GM10266 (cell line): ENCODE measurements around the gene ALOX5AP.

Source experiments
- DNase-seq: peaks from one replicate; pipeline ENCODE4 v3.0.0; 2012; ENCODE audit errors: extremely low spot score
- CTCF ChIP-seq: IDR thresholded peaks from 2 replicates; pipeline ENCODE4 v1.5.1; 2012; ENCODE audit warnings: mild to moderate bottlenecking, low read depth; ENCODE audit not compliant: control insufficient read depth, insufficient read depth; ENCODE audit errors: missing control alignments

Gene ALOX5AP

DNA sequence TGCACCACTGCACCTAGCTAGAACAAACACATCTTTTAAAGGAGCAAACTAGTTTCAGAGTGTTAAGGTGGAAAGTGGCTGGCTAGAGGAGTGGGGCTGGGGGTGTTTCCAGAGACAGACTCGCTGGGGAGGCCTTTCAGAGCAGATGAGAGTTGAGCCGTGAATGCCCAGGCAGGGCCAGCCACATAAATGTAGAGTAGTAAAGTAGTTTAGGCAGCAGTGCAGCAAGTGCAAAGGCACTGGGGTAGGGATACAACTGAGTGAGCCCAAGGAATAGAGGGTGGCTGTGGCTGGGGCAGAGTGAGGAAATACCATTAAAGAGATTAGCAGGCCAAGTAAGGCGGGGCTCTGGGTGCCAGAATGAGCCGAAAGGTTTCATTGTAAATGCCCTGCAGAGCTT is 72.0 kb downstream of the ALOX5AP start:
- TF ChIP-seq CTCF = no peak
- no peak for DNase-seq

- TF ChIP-seq CTCF = no peak
- no peak for DNase-seq
These were observed 73.3 kb downstream of the ALOX5AP start for GRCh38 chr13:30808600-30808999.

DNA sequence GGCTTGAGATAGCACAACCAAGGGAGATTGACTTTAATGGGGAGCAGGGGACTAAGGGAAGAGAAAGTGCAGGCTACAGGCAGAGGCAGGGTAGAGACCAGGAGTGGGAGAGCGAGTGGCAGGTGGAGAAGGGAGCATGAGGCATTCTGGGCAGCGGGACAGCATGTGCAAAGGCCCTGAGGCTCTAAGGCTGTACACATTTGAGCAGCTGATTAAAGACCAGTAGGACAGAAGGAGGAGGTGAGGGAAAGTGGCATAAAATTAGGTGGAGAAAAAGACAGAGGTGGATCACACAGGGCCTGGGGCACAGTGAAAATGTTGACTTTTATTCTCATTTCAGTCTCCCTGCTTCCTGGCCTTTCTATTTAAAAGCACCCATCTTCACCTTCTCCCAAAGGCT is 74.4 kb downstream of the ALOX5AP start:
- no peak for TF ChIP-seq CTCF

DNA sequence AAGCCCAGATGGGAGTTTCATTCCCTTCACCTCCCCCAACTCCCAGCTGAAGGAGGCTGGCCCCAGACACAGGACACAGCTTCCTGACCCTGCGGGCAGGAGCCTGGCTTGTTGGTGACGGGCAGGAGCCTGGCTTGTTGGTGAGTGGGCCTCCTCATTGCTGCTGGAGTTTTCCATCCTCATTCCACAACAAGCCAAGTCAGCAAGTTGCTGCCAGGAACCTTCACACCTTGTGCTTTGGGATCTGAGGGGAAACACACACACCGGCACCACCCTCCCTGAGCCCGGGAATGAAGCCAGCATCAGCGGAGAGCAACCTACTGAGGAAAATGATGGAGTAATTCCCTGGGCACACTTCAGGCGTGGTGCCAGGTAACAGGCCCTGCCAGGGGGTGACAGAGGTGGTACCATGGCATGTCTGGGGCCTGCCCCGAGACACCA is 74.9 kb downstream of the ALOX5AP start:
- DNase-seq = no peak
- no peak for TF ChIP-seq CTCF

More for the DNA sequence above, 74.4 kb downstream of the ALOX5AP start:
- no peak for DNase-seq

DNA sequence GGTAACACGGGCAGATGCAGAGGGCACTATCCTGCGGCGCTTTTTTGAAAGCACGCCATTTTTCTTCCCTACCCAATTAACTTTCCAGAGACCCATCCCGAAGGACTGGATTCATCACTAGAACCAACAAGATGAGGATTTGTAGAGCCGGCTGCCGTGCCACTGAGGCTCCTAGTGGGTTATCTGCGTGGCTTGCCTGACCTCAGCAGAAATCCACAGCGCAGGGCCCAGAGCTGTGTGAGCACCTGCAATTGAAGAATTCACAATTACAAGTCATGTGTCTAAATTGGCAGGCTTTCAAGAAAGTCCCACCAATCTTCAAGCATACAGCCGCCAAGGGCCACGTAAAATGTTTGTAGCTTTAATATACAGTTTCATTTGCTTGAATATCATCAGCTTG is 75.5 kb downstream of the ALOX5AP start:
- DNase-seq = no peak
- TF ChIP-seq CTCF = no peak
